K562 (cell line): ENCODE results near the gene CD9.
A peak's percentile ranks its signal among the peaks of the same experiment; 100 is the strongest.

ENCODE experiments used
- FOSL1 ChIP-seq: fragments of 200-800 bp; sonication (Bioruptor generic); conservative IDR thresholded peaks from 2 replicates; pipeline ENCODE4 v1.6.1; 2016; ENCODE audit warnings: missing genetic modification characterization, missing compliant biosample characterization
- HNRNPH1 ChIP-seq: fragments of 200-400 bp; formaldehyde crosslinking; optimal IDR thresholded peaks from 2 replicates; pipeline ENCODE3; 2017; ENCODE audit warnings: low read depth, mild to moderate bottlenecking, low read length, moderate library complexity
- SP2 ChIP-seq: IDR thresholded peaks from 2 replicates; pipeline ENCODE4 v1.6.1; 2011; ENCODE audit warnings: mild to moderate bottlenecking, low read depth, low read length, moderate library complexity; ENCODE audit not compliant: poor library complexity, severe bottlenecking; ENCODE audit errors: extremely low read depth
- TAF1 ChIP-seq: IDR thresholded peaks from 2 replicates; pipeline ENCODE4 v1.6.1; 2011; ENCODE audit warnings: mild to moderate bottlenecking, low read length, moderate library complexity; ENCODE audit not compliant: insufficient read depth, control insufficient read depth, severe bottlenecking; ENCODE audit errors: extremely low read depth
- ZEB2 ChIP-seq: fragments of 450-650 bp; IDR thresholded peaks from 2 replicates; pipeline ENCODE4 v1.6.1; 2016
- ZKSCAN3 ChIP-seq: fragments of 250-450 bp; sonication (Bioruptor Pico); IDR thresholded peaks from 2 replicates; pipeline ENCODE4 v1.4.0; 2020
- ZKSCAN8 ChIP-seq: fragments of 200-800 bp; sonication (Bioruptor generic); IDR thresholded peaks from 2 replicates; pipeline ENCODE4 v1.6.1; 2016; ENCODE audit warnings: missing genetic modification characterization, missing compliant biosample characterization
- TF ChIP-seq, protein P1 (sequence below), 3 experiments: IDR thresholded peaks in 2 of 3; conservative IDR thresholded peaks in 1 of 3; 2 replicates each; pipeline ENCODE4 v1.5.1; 2011 to 2012; ENCODE audit warnings: low read length in 3 of 3, mild to moderate bottlenecking in 3 of 3, control low read depth in 2 of 3, improper control_type of control experiment in 1 of 3, inconsistent platforms in 1 of 3, low read depth in 1 of 3, mixed read lengths in 1 of 3, moderate library complexity in 1 of 3; ENCODE audit not compliant: insufficient read depth in 2 of 3
- TF ChIP-seq, protein P2 (sequence below): fragments of 250-450 bp; sonication (Bioruptor Pico); IDR thresholded peaks from 2 replicates; pipeline ENCODE4 v1.8.0; 2021; ENCODE audit warnings: moderate library complexity, mild to moderate bottlenecking, inconsistent platforms
- TF ChIP-seq, protein P3 (sequence below): sonication (generic); formaldehyde crosslinking; IDR thresholded peaks from 2 replicates; pipeline ENCODE4 v1.8.0; 2023; ENCODE audit warnings: missing genetic modification reagents, mild to moderate bottlenecking, borderline replicate concordance
- TF ChIP-seq, protein P4 (sequence below), 2 experiments: IDR thresholded peaks; 2 replicates each; pipeline ENCODE4 v1.6.1; 2012; ENCODE audit warnings: improper control_type of control experiment in 2 of 2, low read depth in 2 of 2, low read length in 2 of 2, borderline replicate concordance in 1 of 2

DNA sequence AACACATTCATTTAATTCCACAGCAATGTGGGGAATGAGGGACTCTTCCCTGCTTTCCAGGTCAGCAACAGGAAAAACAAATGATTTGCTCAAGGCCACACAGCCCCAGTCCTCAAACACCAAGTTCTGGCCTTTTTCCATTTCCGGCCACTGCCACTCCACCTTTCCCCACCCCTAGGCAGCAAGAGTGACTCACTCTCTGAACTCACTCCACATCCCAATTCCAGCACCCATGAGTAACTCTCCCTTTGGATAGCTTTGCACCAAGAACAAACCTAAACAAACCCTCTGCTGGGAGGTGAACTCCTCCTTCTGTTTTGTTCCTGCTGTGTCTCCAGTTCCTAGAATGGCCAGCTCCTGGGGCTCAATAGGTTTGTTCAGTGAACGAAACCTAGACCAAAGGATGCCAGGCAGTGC lies 79.9 kb downstream of the CD9 start:
- TF ChIP-seq, protein P1, sequence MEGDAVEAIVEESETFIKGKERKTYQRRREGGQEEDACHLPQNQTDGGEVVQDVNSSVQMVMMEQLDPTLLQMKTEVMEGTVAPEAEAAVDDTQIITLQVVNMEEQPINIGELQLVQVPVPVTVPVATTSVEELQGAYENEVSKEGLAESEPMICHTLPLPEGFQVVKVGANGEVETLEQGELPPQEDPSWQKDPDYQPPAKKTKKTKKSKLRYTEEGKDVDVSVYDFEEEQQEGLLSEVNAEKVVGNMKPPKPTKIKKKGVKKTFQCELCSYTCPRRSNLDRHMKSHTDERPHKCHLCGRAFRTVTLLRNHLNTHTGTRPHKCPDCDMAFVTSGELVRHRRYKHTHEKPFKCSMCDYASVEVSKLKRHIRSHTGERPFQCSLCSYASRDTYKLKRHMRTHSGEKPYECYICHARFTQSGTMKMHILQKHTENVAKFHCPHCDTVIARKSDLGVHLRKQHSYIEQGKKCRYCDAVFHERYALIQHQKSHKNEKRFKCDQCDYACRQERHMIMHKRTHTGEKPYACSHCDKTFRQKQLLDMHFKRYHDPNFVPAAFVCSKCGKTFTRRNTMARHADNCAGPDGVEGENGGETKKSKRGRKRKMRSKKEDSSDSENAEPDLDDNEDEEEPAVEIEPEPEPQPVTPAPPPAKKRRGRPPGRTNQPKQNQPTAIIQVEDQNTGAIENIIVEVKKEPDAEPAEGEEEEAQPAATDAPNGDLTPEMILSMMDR (IDR thresholded peaks at IDR 0.05 in 2 of 3, conservative IDR thresholded peaks at IDR 0.05 in 1 of 3; ENCODE audit: insufficient read depth in 2 of 3, low read depth in 1 of 3, low read length in 3 of 3), result no peak
- TF ChIP-seq, protein P2, sequence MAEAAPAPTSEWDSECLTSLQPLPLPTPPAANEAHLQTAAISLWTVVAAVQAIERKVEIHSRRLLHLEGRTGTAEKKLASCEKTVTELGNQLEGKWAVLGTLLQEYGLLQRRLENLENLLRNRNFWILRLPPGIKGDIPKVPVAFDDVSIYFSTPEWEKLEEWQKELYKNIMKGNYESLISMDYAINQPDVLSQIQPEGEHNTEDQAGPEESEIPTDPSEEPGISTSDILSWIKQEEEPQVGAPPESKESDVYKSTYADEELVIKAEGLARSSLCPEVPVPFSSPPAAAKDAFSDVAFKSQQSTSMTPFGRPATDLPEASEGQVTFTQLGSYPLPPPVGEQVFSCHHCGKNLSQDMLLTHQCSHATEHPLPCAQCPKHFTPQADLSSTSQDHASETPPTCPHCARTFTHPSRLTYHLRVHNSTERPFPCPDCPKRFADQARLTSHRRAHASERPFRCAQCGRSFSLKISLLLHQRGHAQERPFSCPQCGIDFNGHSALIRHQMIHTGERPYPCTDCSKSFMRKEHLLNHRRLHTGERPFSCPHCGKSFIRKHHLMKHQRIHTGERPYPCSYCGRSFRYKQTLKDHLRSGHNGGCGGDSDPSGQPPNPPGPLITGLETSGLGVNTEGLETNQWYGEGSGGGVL (CRISPR knock-in tag), result no peak
- TF ChIP-seq FOSL1 (tag), result peak; percentile 67
- TF ChIP-seq ZEB2, result no peak
- no peak for TF ChIP-seq HNRNPH1
- TF ChIP-seq TAF1, result no peak
- no peak for TF ChIP-seq ZKSCAN3 (CRISPR knock-in tag)
- TF ChIP-seq, protein P3, sequence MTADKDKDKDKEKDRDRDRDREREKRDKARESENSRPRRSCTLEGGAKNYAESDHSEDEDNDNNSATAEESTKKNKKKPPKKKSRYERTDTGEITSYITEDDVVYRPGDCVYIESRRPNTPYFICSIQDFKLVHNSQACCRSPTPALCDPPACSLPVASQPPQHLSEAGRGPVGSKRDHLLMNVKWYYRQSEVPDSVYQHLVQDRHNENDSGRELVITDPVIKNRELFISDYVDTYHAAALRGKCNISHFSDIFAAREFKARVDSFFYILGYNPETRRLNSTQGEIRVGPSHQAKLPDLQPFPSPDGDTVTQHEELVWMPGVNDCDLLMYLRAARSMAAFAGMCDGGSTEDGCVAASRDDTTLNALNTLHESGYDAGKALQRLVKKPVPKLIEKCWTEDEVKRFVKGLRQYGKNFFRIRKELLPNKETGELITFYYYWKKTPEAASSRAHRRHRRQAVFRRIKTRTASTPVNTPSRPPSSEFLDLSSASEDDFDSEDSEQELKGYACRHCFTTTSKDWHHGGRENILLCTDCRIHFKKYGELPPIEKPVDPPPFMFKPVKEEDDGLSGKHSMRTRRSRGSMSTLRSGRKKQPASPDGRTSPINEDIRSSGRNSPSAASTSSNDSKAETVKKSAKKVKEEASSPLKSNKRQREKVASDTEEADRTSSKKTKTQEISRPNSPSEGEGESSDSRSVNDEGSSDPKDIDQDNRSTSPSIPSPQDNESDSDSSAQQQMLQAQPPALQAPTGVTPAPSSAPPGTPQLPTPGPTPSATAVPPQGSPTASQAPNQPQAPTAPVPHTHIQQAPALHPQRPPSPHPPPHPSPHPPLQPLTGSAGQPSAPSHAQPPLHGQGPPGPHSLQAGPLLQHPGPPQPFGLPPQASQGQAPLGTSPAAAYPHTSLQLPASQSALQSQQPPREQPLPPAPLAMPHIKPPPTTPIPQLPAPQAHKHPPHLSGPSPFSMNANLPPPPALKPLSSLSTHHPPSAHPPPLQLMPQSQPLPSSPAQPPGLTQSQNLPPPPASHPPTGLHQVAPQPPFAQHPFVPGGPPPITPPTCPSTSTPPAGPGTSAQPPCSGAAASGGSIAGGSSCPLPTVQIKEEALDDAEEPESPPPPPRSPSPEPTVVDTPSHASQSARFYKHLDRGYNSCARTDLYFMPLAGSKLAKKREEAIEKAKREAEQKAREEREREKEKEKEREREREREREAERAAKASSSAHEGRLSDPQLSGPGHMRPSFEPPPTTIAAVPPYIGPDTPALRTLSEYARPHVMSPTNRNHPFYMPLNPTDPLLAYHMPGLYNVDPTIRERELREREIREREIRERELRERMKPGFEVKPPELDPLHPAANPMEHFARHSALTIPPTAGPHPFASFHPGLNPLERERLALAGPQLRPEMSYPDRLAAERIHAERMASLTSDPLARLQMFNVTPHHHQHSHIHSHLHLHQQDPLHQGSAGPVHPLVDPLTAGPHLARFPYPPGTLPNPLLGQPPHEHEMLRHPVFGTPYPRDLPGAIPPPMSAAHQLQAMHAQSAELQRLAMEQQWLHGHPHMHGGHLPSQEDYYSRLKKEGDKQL (CRISPR knock-in tag), result no peak
- TF ChIP-seq, protein P4, sequence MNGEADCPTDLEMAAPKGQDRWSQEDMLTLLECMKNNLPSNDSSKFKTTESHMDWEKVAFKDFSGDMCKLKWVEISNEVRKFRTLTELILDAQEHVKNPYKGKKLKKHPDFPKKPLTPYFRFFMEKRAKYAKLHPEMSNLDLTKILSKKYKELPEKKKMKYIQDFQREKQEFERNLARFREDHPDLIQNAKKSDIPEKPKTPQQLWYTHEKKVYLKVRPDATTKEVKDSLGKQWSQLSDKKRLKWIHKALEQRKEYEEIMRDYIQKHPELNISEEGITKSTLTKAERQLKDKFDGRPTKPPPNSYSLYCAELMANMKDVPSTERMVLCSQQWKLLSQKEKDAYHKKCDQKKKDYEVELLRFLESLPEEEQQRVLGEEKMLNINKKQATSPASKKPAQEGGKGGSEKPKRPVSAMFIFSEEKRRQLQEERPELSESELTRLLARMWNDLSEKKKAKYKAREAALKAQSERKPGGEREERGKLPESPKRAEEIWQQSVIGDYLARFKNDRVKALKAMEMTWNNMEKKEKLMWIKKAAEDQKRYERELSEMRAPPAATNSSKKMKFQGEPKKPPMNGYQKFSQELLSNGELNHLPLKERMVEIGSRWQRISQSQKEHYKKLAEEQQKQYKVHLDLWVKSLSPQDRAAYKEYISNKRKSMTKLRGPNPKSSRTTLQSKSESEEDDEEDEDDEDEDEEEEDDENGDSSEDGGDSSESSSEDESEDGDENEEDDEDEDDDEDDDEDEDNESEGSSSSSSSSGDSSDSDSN (IDR thresholded peaks at IDR 0.05; ENCODE audit: borderline replicate concordance in 1 of 2, low read depth in 2 of 2, low read length in 2 of 2), result no peak
- TF ChIP-seq ZKSCAN8 (CRISPR knock-in tag), result no peak
- TF ChIP-seq SP2, result no peak
